Cerebellar cortex (tissue), 1 donor: ENCODE results near the gene IQCH.
"Not testable (repeated sequence)": the region's sequence is repeated elsewhere in the genome, so short reads cannot be mapped to it uniquely, and the experiment has no call there.

Experiments
- DNase-seq: peaks from one replicate; pipeline ENCODE4 v3.0.0-alpha.2; 2015; ENCODE audit warnings: low spot score

Gene IQCH

DNA sequence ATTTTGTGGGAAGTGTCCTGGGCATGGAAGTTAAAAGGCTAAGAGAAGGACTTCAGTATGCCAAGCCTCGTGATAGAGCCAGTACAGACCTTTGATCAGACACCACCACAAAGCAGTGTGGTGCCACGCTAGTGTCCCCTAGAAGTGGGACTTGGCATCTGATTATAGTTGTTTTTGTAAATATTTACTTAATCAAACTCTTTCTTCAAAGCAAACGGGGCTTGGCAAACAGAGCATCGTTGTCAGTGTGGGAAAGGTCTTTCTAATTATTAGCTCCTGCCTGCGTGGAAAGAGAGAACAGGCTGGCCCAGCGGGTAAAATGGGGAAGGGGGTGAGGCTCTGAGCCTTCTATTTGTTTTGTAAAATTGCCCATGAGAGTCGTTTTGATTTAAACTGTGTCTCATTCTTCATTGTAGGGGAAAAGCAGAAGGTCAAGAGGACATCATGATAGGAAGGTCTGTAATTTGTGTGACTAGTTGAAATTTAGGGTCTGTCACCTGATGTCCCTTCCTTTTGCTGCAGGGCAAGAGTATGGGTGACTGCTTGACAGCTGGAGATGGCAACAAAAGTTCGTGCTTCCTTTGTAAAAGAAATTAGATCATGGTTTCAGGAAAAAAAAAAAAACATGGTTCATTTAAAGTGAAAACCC lies 105.0 kb downstream of the IQCH start:
- DNase-seq = no peak

DNA sequence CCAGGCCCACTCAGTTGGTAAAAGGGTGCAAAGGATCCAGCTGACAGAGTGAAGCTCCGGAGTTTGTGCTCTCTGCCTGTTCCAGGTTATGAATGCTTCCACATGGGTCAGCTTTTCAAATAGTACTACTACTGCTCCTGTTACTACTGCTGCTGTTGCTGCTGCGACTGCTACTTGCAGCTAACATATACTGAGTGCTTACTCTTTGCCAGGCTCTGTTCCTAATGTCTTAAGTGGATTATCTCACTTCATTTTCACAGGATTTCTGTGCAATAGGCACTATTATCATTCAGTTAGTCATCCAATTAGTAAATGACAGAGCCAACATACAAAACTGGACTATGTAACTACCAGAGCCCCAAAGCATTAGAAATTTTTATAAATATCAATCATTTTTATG lies 106.5 kb downstream of the IQCH start:
- no peak for DNase-seq

DNA sequence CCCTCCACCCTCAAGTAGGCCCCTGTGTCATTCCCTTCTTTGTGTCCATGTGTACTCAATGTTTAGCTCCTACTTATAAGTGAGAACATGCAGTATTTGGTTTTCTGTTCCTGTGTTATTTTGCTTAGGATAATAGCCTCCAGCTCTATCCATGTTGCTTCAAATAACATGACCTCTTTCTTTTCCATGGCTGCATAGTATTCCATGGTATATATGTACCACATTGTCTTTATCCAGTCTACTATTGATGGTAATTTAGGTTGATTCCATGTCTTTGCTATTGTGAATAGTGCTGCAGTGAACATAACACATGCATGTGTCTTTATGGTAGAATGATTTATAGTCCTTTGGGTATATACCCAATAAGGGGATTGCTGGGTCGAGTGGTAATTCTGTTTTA lies 109.1 kb downstream of the IQCH start:
- DNase-seq = not testable (repeated sequence)

DNA sequence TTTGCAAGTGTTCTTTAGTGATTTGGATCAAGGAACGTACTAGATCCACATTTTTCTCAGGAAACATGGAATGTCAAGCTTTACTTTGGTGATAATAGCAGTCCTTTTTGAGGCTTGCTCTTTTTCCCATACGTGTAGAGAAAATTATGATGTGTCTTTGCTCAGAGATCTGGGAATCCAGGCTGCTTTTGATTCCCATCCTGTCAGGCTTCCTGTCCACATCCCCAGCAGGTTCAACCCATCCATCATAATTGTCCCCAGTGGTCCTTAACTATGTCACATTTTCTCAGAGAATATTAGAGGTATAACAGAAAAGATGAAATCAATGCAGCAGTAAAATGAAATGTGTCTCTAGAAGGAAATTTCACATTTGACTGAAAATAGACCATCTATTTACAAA lies 111.4 kb downstream of the IQCH start:
- no peak for DNase-seq

DNA sequence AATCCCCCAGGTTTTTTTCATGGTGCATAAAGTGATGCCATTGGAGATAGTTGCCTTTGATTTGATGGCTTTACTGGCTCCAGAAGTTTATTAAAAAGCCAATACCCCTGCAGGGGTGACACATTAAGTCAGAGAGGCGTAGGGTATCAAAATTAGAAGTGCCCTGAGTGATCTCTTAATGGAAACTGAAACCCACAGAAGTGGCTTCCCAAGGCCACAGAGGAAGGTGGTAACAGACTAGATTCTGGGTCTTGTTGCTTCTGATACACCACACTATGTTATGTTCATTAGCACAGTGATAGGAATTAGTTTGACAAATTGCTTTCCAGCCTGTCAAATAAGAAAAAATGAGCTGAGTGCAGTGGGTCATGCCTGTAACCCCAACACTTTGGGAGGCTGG lies 112.3 kb downstream of the IQCH start:
- no peak for DNase-seq

DNA sequence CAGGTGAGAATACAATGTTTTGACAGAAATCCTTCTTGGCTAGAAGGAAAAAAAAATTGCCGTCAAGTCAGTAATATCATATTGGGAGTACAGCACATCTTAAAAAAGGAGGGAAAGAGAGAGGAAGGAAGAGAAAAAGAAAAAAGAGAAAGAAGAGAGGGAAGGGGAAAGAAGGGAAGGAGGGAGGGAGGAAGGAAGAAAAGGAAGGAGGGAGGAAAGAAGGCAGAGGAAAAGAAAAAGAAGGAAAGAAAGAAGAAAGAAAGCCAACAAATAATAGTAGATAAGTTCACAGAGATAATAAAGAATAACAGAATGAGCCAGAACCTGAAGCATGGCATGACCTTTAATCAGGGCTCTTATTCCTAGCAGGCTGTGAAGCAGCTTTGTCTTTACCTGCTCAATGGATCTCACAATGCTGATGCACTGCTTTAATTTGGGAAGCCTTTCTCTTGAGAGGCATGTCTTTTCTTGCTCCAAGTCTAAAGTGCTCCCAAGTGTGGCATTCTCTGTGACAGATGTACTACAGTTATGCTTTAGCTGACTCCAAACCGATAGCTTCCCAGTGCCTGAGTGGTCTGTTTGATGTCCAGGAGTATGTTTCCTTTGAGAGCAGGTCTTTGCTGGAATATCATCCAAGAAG lies 114.9 kb downstream of the IQCH start:
- DNase-seq = no peak

DNA sequence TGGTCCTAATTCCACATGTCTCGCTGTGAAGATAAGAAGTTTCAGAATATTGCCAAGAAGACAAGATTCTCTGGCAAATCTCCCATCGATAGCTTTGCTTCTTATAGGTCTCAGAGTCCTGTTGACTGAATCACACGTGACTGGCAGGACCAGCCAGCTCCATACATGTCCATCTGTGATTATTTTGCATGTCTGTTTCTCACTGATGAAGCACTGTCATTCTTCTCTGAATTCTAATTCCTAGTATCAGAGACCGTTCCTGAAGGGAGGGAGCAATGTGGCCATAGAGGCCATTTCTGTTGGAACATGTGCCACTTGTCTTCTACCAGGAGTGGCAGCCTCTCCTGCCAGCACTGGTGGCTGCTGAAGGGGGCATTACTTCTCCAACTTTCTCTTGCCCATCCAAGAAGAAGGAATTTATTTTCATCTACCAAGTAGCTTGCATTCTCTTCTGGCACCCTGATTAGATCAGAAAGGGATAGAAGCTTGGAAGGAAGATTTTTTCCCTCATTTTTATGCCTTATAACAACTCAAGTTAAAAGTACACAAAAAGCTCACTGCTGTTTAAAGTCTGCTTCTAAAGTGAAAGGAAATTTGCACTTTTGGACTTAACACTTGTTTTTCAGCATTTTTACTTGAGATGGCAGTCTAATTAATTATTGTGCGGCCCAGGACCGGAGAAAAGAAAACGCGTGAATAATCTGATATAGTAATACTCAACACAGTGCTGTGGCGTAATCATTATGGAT lies 115.8 kb downstream of the IQCH start:
- DNase-seq = no peak

DNA sequence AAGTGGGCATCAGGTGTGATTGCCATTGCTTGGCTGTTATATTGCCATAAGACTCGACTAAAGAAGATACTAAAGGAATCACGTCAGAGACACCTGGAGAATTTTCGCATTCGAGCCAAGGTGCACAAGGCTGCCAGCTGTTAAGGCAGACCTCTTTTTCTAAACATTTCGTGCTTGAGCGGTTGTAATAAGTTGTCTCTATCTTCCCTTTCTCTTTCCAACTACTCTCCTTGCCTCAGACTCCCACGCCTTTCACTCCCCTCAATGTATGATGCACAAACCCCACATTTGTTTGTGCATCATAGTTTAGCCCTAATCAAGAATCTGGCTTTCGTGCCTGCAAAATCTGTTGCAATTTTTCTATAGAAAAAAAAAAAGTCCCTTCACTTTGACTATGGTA lies 118.0 kb downstream of the IQCH start:
- no peak for DNase-seq

DNA sequence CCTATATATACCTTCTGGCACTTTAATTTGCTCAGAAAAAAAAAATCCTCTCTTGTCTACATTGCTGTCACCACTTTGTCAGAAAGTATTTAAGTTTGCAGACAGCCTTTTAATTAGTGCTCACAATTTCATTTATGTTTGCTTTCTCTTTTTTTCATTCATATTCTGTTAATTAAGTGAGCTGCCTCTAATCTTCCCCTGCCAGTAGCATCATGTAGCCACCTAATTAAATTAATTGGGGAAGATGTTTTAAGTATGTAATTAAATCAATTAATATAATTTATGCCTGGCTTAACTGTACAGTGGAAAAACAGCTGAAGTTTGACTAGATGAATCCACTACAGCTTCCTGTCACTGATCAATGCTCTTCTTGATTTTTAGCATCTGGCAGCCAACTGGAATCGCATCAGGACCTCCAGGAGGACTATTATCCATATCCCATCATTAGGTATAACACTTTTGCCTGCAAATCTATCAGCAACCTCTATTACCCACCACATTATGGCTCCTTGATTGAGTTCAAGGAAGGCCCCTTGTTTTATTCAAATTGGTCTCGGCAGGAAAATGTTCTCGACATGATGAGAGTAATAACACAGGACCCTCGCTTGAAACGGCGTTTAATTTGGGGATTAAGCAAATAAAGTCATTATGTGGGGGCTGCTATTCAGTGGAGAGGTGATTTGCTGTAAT lies 118.5 kb downstream of the IQCH start:
- peak; percentile 94 for DNase-seq

DNA sequence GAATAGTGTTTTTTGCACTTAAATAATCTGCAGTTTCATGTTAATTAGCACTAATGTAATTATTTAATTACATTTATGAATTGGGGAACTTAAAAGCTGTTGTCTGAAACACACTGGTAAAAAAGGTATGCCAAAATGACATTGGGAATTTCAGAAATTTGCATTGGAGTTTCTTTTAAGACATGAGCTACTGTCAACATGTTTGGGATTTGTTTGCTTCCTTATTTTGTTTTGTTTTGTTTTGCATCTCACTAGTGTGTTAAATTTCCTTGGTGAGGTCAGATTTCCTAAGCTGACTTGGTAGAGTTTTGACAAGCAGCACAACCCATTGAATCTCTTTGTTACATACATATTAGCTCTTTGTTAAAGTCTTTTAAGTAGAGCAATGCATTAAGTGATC lies 119.4 kb downstream of the IQCH start:
- DNase-seq = peak; percentile 87

DNA sequence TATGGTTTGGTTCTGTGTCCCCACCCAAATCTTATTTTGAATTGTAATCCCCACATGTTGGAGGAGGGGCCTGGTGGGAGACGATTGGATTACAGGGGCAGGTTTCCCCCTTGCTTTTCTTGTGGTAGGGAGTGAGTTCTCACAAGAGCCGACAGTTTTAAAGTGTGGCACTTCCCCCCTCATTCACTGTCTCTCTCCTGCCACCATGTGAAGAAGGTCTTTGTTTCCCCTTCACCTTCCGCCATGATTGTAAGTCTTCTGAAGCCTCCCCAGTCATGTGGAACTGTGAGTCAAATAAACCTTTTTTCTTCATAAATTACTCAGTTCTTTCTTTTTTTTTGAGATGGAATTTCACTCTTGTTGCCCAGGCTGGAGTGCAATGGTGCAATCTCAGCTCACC lies 124.9 kb downstream of the IQCH start:
- no peak for DNase-seq

DNA sequence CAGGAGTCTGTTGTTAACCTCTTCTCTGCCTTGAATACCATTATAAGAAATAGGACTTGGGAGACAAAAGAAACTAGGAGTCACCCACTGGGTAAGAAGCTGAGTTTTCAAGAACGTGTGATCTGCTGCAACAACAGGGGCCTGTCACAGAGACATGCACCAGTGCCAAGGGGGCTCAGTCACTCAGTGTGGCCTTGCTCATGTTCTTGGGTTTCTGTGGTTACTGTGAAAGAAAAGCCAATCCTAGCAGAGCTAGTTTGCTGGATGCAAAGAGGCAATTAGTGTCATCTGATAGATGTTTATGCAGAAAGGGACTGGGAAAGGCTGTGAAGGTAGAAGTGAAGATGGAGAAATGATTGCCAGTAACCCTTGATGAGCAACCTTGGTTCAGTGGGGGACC lies 126.3 kb downstream of the IQCH start:
- peak; percentile 85 for DNase-seq

DNA sequence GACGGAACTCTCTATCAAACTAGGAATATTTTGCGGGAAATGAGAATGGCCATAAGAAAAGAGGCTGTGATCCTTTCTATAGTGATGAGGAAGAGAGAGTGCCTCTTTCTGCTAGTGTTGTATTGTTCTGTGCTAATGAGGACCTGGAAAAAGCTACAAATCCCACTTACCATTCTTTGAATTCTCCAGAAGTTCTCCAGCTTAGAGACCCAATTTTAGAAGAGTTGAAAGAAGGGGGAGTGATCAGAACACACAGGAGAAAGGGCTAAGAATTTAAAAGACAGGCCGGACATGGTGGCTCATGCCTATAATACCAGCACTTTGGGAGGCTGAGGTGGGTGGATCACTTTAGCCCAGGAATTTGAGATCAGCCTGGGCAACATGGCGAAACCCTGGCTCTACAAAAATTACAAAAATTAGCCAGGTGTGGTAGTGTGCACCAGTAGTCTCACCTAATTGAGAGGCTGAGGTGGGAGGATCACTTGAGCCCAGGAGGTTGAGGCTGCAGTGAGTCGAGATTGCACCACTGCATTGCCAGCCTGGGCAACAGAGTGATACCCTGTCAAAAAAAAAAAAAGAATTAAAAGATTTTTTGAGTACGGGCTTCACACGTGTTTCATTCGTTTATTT lies 126.9 kb downstream of the IQCH start:
- DNase-seq = peak; percentile 90

DNA sequence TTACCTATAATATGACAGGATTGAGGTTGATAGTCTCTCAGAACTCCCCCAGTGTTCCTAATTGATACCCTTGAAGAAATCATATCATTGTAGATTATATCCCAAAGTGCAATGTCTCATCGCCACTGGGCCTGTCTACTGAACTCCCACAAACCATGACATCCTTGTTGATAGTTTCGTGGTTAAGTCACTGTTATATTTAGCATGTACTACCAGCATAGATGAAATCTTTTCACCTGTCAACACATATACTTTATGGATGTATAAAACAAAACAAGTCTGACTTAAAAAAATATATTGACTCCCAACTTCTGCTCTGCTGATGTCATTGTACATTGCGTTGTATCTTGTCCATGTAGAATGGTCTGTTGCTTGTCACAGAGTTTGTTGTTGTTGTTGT lies 128.1 kb downstream of the IQCH start:
- DNase-seq = no peak

DNA sequence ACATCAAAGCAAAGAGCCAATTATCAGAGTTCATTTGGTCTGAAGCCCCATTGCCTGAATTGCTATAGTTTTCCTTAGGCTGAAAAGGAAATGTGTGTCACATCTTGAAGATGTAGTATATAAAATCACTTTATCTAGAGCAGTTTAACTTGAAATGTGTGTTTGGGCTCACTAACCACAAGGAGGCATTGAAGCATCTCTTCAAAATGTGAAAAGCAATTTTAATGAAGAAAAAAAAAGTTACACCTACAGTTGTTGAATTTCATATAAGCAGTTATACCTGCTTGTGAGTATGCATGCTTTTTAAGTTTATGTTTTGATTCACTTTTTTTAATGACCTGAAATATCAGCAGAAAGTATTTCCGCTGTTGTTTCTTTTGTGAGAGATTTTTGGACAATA lies 129.3 kb downstream of the IQCH start:
- DNase-seq = peak; percentile 46

DNA sequence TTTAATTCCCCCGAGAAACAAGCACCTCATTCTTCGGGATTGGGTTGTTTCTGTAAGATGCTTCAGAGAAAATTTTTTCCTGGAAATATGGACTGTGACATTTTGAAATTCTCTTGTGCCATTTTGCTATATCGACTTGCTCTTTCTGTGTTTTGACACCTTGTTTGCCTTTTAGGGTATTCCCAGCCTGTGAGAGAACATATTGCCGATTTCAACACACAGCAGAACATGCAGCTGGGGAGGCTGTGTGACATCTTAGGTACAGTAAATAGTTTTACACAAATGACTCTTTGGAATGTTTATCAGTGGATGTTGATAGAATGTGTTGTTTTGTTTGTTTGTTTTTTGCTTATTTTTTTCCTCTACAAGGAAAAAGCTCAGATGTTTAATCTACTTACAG lies 130.2 kb downstream of the IQCH start:
- no peak for DNase-seq

DNA sequence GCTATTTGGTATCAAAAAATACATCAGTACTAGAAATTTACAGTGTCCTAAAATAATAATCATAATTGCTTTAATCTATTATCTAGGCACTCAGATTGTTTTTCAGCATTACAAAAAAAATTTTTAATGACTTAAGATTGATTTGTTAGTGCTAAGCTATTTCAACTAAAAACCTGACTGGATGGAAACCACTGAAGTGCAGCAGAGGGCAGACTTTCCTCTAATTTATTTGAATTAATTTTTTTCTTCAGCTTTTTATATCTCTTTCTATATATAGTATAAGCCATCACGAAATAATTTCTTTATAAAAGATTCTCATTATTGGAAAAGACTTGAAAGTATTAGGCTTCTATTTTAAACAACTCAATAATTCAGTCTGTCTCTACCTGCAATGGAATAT lies 131.4 kb downstream of the IQCH start:
- DNase-seq = no peak

DNA sequence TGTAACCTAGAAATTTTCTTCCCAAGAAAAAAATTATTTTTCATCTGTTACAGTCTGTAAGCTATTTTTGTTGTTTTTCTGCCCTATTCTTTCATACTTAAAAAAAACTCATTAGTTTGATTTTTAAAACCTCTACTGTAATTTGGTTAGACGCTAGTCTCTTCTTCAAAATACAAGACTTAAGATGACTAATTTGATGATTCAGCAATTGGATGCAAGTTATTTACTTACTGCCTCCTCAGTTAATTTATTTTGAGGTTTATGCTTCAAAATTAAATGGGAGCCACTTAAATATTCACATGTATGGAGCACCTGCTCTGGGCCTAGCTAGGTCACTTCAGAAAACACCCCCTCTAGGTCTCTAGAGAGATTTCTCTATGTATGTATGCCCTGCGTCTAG lies 132.4 kb downstream of the IQCH start:
- no peak for DNase-seq

DNA sequence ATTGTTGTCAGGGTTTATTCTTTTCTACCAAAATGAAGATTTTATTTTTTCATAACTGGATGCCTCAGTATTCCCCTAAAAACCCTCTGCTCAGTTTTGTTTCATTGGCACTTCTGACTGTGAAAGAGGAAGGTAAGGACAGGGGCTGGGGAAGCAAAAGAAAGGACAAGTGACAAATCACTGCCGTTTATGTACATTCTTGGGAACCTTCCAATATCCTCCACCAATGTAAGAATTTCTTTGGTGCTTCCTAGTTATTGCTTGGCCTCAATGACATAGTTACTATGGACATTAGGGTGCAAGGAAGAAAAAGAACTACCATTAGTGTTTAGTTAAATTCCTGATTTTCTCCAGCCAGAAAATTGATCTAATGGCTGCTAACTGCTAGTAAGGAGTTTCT lies 135.4 kb downstream of the IQCH start:
- no peak for DNase-seq

DNA sequence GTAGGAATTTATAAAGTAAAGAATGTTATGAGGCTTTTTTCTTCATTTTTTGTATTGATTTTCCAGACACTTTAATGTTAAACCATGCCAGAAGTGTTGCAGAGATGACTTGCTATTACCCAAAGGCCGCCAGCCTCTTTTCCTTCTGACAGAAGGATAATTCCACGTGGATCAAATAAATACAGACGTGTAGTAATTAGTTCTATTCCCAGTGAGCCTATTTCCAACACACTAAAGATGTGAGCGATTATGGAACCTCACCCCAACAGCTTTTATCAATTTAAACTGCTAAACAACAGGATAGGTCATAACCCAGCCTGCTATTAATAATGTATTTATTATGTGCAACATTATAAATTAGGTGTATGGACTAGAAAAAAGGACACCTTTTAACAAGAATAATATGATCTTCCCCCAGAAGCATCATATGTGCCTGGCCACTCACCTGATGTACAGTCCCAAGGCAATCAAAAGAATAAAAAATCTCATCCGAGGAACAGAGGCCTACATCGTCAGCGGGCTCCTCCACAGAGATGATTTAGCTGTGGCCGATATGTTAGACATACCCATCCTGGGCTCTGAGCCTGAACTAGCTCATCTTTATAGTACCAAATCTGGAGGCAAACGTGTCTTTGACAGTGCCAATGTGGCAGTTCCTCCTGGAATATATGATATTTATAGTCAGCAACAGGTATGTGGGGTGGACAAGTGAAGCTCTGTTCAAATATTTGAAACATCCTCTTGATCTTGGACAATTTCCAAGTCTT lies 140.5 kb downstream of the IQCH start:
- DNase-seq = no peak

DNA sequence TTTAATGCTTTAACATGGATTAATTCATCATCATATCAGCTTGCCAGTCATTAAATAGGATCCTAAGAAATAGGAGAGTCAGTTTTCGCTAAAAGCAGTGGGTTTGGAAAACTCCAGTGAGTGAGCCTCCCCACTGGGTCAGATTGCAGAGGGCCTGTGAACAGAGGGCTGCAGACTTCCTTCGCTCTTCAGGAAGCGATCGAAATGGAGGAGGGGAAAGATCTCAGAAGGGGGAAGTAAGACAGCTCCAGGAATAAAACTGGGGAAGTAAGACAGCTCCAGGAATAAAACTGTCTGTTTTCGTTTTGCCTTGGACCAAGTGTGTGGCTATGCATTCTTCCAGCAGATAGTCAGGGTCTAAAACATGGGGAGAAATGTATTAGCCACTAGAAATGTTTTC lies 141.5 kb downstream of the IQCH start:
- DNase-seq = peak; percentile 42

DNA sequence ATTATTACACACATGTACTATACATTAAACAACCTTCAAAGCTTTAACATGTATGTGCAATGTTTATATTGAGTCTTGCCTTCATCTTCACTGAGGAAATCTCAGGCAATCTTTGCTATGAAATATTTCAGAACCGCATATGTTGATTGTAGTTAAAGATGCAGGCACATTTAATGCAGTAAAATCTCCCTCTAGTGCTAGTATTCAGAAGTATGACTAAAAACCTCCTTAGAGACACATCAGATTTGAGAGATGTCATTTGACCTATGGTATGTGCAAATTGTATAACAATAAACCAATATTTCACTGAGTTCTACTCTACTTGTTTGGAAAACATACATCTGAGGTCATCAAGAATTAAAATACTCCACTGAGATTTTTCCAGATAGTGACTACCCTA lies 142.6 kb downstream of the IQCH start:
- DNase-seq = no peak
